ENCODE data around the gene C1QTNF1. TPM values are rescaled to one million over a fixed set of nuclear protein-coding genes. Genes with fewer than 3 reads are reported as not detected.

The C1QTNF1 gene
- total RNA-seq, 1 experiment from 2014 or later = 6.3 TPM

- POLR2A ChIA-PET (ENCODE audit: low non-redundant PET) = interaction anchor here (0.6 kb wide), 1 partner anchor 362 kb away, joined by 17 read pairs; no protein-coding TSS in a partner anchor
- BruUV-seq (replicated peaks) = no TSS peak
Measured at GRCh38 chr17:79034931-79035485, 11.0 kb downstream of the C1QTNF1 start.

GRCh38 chr17:79035686-79036085 lies 11.7 kb downstream of the C1QTNF1 start:
- Histone ChIP-seq H3K4me1 (ENCODE audit: insufficient read depth, low read length, poor library complexity, severe bottlenecking) (no peaks in the 10 kb centered on the region), H3K27me3 (replicated peaks; ENCODE audit: insufficient read depth, low read depth, low read length, poor library complexity) (no peaks in the 10 kb centered on the region), H3K27ac (ENCODE audit: low read depth, low read length, poor library complexity, severe bottlenecking) (no peak overlapping the region), H3K9me3 (ENCODE audit: low read depth, low read length, poor library complexity, severe bottlenecking) (no peaks in the 10 kb centered on the region), H3K4me3 (ENCODE audit: low read depth, low read length, poor library complexity, severe bottlenecking) (no peak overlapping the region), H3K36me3 (ENCODE audit: insufficient read depth, low read length, poor library complexity, severe bottlenecking) (no peaks in the 10 kb centered on the region)
- CTCF ChIA-PET = no interaction called here
- no TSS peak for BruUV-seq (replicated peaks)
- POLR2A ChIA-PET (ENCODE audit: low non-redundant PET) = interaction anchor here (0.6 kb wide), 1 partner anchor 362 kb away, joined by 17 read pairs; no protein-coding TSS in a partner anchor
- DNase-seq (ENCODE audit: low spot score) = no peak
- intact Hi-C loops (cut with micrococcal nuclease; ENCODE audit: unreplicated experiment) = no loop called here
- TF ChIP-seq EZH2 (IDR thresholded peaks at IDR 0.05; ENCODE audit: borderline replicate concordance, low read depth, low read length, poor library complexity, severe bottlenecking) = no peak
- no peak for TF ChIP-seq CTCF (conservative IDR thresholded peaks at IDR 0.05; ENCODE audit: low read depth, low read length)

More at GRCh38 chr17:79034931-79035485, 11.0 kb downstream of the C1QTNF1 start:
- no peak for TF ChIP-seq CTCF (conservative IDR thresholded peaks at IDR 0.05; ENCODE audit: low read depth, low read length)
- TF ChIP-seq EZH2 (IDR thresholded peaks at IDR 0.05; ENCODE audit: borderline replicate concordance, low read depth, low read length, poor library complexity, severe bottlenecking) = no peak
- Histone ChIP-seq H3K27me3 (replicated peaks; ENCODE audit: insufficient read depth, low read depth, low read length, poor library complexity) (no peaks in the 10 kb centered on the region), H3K4me1 (ENCODE audit: insufficient read depth, low read length, poor library complexity, severe bottlenecking) (no peaks in the 10 kb centered on the region), H3K36me3 (ENCODE audit: insufficient read depth, low read length, poor library complexity, severe bottlenecking) (no peaks in the 10 kb centered on the region), H3K9me3 (ENCODE audit: low read depth, low read length, poor library complexity, severe bottlenecking) (no peaks in the 10 kb centered on the region), H3K27ac (ENCODE audit: low read depth, low read length, poor library complexity, severe bottlenecking) (no peak overlapping the region), H3K4me3 (ENCODE audit: low read depth, low read length, poor library complexity, severe bottlenecking) (no peak overlapping the region)
- CTCF ChIA-PET = no interaction called here
- DNase-seq (ENCODE audit: low spot score) = no peak
- intact Hi-C loops (cut with micrococcal nuclease; ENCODE audit: unreplicated experiment) = no loop called here

GRCh38 chr17:79036181-79036580 lies 12.2 kb downstream of the C1QTNF1 start:
- POLR2A ChIA-PET (ENCODE audit: low non-redundant PET) = no interaction called here
- CTCF ChIA-PET = no interaction called here
- intact Hi-C loops (cut with micrococcal nuclease; ENCODE audit: unreplicated experiment) = no loop called here
- DNase-seq (ENCODE audit: low spot score) = no peak
- no peak overlapping the region for H3K27ac ChIP-seq (ENCODE audit: low read depth, low read length, poor library complexity, severe bottlenecking)
- BruUV-seq (replicated peaks) = no TSS peak
- peaks cover 4% of the 10 kb centered on the region for H3K4me1 ChIP-seq (ENCODE audit: insufficient read depth, low read length, poor library complexity, severe bottlenecking)
- no peaks in the 10 kb centered on the region for H3K9me3 ChIP-seq (ENCODE audit: low read depth, low read length, poor library complexity, severe bottlenecking)
- TF ChIP-seq EZH2 (IDR thresholded peaks at IDR 0.05; ENCODE audit: borderline replicate concordance, low read depth, low read length, poor library complexity, severe bottlenecking) (no peak), CTCF (conservative IDR thresholded peaks at IDR 0.05; ENCODE audit: low read depth, low read length) (no peak)
- H3K27me3 ChIP-seq (replicated peaks; ENCODE audit: insufficient read depth, low read depth, low read length, poor library complexity) = no peaks in the 10 kb centered on the region
- no peaks in the 10 kb centered on the region for H3K36me3 ChIP-seq (ENCODE audit: insufficient read depth, low read length, poor library complexity, severe bottlenecking)
- H3K4me3 ChIP-seq (ENCODE audit: low read depth, low read length, poor library complexity, severe bottlenecking) = no peak overlapping the region
